ENCODE measurements around the gene ARMH4.

DNA sequence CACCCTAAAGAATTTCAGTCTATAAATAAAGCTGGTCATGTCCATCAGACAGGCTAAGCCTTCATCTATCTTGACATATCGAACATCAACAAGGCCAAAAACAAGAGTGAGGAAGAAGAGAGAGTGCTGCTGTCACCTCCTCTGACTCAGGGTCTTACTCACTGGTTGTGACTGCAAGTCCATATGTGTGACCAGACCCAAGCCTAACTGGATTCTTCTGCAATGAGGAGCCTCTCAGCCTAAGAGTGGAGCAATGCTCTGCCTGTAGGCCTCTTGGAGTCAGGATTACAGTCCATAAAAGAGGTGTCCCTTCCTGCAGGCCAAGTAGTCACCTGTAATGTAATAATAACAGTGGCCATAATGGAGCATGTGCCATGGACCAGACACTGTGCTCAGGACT, 165.0 kb downstream of the ARMH4 start:
- no peak for TF ChIP-seq EP300 (IDR thresholded peaks at IDR 0.05)
- no peak for TF ChIP-seq POLR2A (IDR thresholded peaks at IDR 0.05; ENCODE audit: low read depth)
- TF ChIP-seq, protein P1, sequence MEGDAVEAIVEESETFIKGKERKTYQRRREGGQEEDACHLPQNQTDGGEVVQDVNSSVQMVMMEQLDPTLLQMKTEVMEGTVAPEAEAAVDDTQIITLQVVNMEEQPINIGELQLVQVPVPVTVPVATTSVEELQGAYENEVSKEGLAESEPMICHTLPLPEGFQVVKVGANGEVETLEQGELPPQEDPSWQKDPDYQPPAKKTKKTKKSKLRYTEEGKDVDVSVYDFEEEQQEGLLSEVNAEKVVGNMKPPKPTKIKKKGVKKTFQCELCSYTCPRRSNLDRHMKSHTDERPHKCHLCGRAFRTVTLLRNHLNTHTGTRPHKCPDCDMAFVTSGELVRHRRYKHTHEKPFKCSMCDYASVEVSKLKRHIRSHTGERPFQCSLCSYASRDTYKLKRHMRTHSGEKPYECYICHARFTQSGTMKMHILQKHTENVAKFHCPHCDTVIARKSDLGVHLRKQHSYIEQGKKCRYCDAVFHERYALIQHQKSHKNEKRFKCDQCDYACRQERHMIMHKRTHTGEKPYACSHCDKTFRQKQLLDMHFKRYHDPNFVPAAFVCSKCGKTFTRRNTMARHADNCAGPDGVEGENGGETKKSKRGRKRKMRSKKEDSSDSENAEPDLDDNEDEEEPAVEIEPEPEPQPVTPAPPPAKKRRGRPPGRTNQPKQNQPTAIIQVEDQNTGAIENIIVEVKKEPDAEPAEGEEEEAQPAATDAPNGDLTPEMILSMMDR (IDR thresholded peaks at IDR 0.05): no peak
- no peak for TF ChIP-seq POLR2AphosphoS5 (IDR thresholded peaks at IDR 0.05)

All from esophagus muscularis mucosa (tissue), 4 donors.